H1 (cell line): ENCODE data around the gene POLDIP2. TPM values are rescaled to one million over a fixed set of nuclear protein-coding genes. Genes with fewer than 3 reads are reported as not detected.

Source experiments
- CTCF ChIA-PET: fragments of 300-600 bp; sonication (Branson Sonifier 250); formaldehyde crosslinking; loops from one replicate; lab custom pipeline; 2021; ENCODE audit not compliant: partially characterized antibody; lab: Charles Lee
- POLR2A ChIA-PET: fragments of 300-600 bp; sonication (Branson Sonifier 250); formaldehyde crosslinking; loops from one replicate; lab custom pipeline; 2021; ENCODE audit warnings: inconsistent platforms; ENCODE audit not compliant: partially characterized antibody; lab: Charles Lee
- DNase-seq, 2 experiments: peaks; one replicate each; pipeline versions ENCODE4 v3.0.0 to v3.0.0-alpha.2; 2010 to 2022; ENCODE audit warnings: low spot score in 2 of 2, low read depth in 1 of 2, mixed read lengths in 1 of 2
- FAIRE-seq: peaks from 2 replicates; lab custom pipeline; 2011; peaks lifted over from hg19 to GRCh38; lab: Jason Lieb, UNC
- H2AFZ ChIP-seq: 2 replicates; pipeline ENCODE4 v1.8.1; 2012; ENCODE audit warnings: low read length, inconsistent platforms
- H2AK5ac ChIP-seq: 2 replicates; pipeline ENCODE4 v1.6.1; 2013; ENCODE audit warnings: low read depth, low read length
- H2BK120ac ChIP-seq: replicated peaks from 2 replicates; pipeline ENCODE3; 2013; ENCODE audit warnings: low read depth, low read length, inconsistent platforms
- H2BK12ac ChIP-seq: 2 replicates; pipeline ENCODE4 v1.6.1; 2013; ENCODE audit warnings: low read depth, low read length
- H2BK15ac ChIP-seq: 2 replicates; pipeline ENCODE4 v1.6.1; 2013; ENCODE audit warnings: low read length
- H2BK20ac ChIP-seq: 2 replicates; pipeline ENCODE4 v1.6.1; 2013; ENCODE audit warnings: low read length
- H2BK5ac ChIP-seq: 2 replicates; pipeline ENCODE4 v1.6.1; 2013; ENCODE audit warnings: low read depth, low read length
- H3K14ac ChIP-seq: 2 replicates; pipeline ENCODE4 v1.6.1; 2013; ENCODE audit warnings: inconsistent platforms; ENCODE audit not compliant: insufficient read length
- H3K18ac ChIP-seq: 2 replicates; pipeline ENCODE4 v1.6.1; 2013; ENCODE audit warnings: low read length; ENCODE audit errors: extremely low read depth
- H3K23ac ChIP-seq: 2 replicates; pipeline ENCODE4 v1.6.1; 2013; ENCODE audit warnings: inconsistent platforms; ENCODE audit not compliant: insufficient read length
- H3K23me2 ChIP-seq: 2 replicates; pipeline ENCODE4 v1.6.1; 2013; ENCODE audit warnings: low read depth, low read length
- H3K27ac ChIP-seq: 2 replicates; pipeline ENCODE4 v1.6.1; 2011; ENCODE audit warnings: low read depth, low read length, inconsistent platforms
- H3K27me3 ChIP-seq, 4 experiments: replicated peaks in 1 of 4; 1 replicate in 1 of 4; 2 replicates in 3 of 4; pipeline versions ENCODE4 v1.6.1 to v1.8.1; 2011 to 2013; ENCODE audit warnings: low read length in 3 of 4, mild to moderate bottlenecking in 3 of 4, inconsistent platforms in 2 of 4, mixed read lengths in 2 of 4, moderate library complexity in 1 of 4; ENCODE audit not compliant: control insufficient read depth in 3 of 4, insufficient read depth in 3 of 4; ENCODE audit errors: extremely low read depth in 1 of 4
- H3K36me3 ChIP-seq, 4 experiments: 2 replicates each; pipeline versions ENCODE4 v1.6.1 to v1.8.1; 2011 to 2013; ENCODE audit warnings: mild to moderate bottlenecking in 4 of 4, low read length in 3 of 4, moderate library complexity in 2 of 4, control low read depth in 1 of 4, inconsistent platforms in 1 of 4; ENCODE audit not compliant: insufficient read depth in 4 of 4, control insufficient read depth in 2 of 4
- H3K4ac ChIP-seq: replicated peaks from 2 replicates; pipeline ENCODE3; 2013; ENCODE audit warnings: low read length, low read depth, mixed read lengths, inconsistent platforms; ENCODE audit not compliant: insufficient read length
- H3K4me1 ChIP-seq, 4 experiments: replicated peaks in 1 of 4; 1 replicate in 1 of 4; 2 replicates in 3 of 4; pipeline versions ENCODE4 v1.6.1 to v1.8.1; 2011 to 2013; ENCODE audit warnings: low read length in 3 of 4, inconsistent platforms in 2 of 4, mixed read lengths in 1 of 4; ENCODE audit not compliant: insufficient read depth in 4 of 4, control insufficient read depth in 3 of 4
- H3K4me2 ChIP-seq, 2 experiments: 2 replicates each; pipeline versions ENCODE4 v1.6.1 to v1.8.1; 2011 to 2013; ENCODE audit warnings: low read depth in 2 of 2, low read length in 2 of 2, control low read depth in 1 of 2, inconsistent platforms in 1 of 2, mild to moderate bottlenecking in 1 of 2; ENCODE audit not compliant: insufficient read depth in 1 of 2
- H3K4me3 ChIP-seq, 4 experiments: fragments of 200-600, 300-600 bp in 1 of 4; sonication (generic), shearing (Covaris generic), sonication (Bioruptor Twin) in 1 of 4; 2 replicates each; pipeline versions ENCODE4 v1.5.1 to v1.8.1; 2011 to 2016; ENCODE audit warnings: low read length in 4 of 4, low read depth in 3 of 4, control low read depth in 2 of 4, inconsistent platforms in 2 of 4, mild to moderate bottlenecking in 2 of 4, mixed read lengths in 1 of 4, moderate library complexity in 1 of 4; ENCODE audit not compliant: insufficient read depth in 2 of 4; ENCODE audit errors: extremely low read depth in 1 of 4
- H3K56ac ChIP-seq: replicated peaks from 2 replicates; pipeline ENCODE3; 2013; ENCODE audit warnings: low read depth, mild to moderate bottlenecking, mixed read lengths, low read length, inconsistent platforms; ENCODE audit not compliant: insufficient read length
- H3K79me1 ChIP-seq: 2 replicates; pipeline ENCODE4 v1.6.1; 2013; ENCODE audit warnings: low read depth, low read length, control low read depth
- H3K79me2 ChIP-seq, 2 experiments: 2 replicates each; pipeline versions ENCODE4 v1.6.1 to v1.8.1; 2012 to 2013; ENCODE audit warnings: low read length in 2 of 2, mild to moderate bottlenecking in 2 of 2, inconsistent platforms in 1 of 2; ENCODE audit not compliant: insufficient read depth in 2 of 2, control insufficient read depth in 1 of 2
- H3K9ac ChIP-seq, 4 experiments: replicated peaks in 1 of 4; 1 replicate in 1 of 4; 2 replicates in 3 of 4; pipeline versions ENCODE4 v1.6.1 to v1.8.1; 2011 to 2013; ENCODE audit warnings: low read depth in 3 of 4, low read length in 3 of 4, control low read depth in 2 of 4, mild to moderate bottlenecking in 2 of 4, moderate library complexity in 2 of 4, inconsistent platforms in 1 of 4; ENCODE audit errors: extremely low read depth in 1 of 4
- H3K9me3 ChIP-seq, 2 experiments: 2 replicates each; pipeline versions ENCODE4 v1.6.1 to v1.8.1; 2012 to 2013; ENCODE audit warnings: mild to moderate bottlenecking in 2 of 2, moderate library complexity in 2 of 2, control low read depth in 1 of 2, inconsistent platforms in 1 of 2, low read depth in 1 of 2, low read length in 1 of 2, mixed read lengths in 1 of 2; ENCODE audit not compliant: insufficient read depth in 2 of 2
- H4K20me1 ChIP-seq, 2 experiments: replicated peaks in 1 of 2; 2 replicates each; pipeline versions ENCODE3 to v1.8.1; 2011 to 2013; ENCODE audit warnings: inconsistent platforms in 2 of 2, low read length in 2 of 2, mild to moderate bottlenecking in 1 of 2; ENCODE audit not compliant: insufficient read depth in 2 of 2, control insufficient read depth in 1 of 2
- H4K5ac ChIP-seq: 2 replicates; pipeline ENCODE4 v1.6.1; 2013; ENCODE audit warnings: low read length, low read depth, mixed read lengths, inconsistent platforms; ENCODE audit not compliant: insufficient read length
- H4K8ac ChIP-seq: 2 replicates; pipeline ENCODE4 v1.8.0; 2013; ENCODE audit warnings: mild to moderate bottlenecking, moderate library complexity, low read length, inconsistent platforms; ENCODE audit not compliant: insufficient read depth; ENCODE audit errors: extremely low read depth
- H4K91ac ChIP-seq: replicated peaks from 2 replicates; pipeline ENCODE3; 2013; ENCODE audit warnings: low read length, mixed read lengths, inconsistent platforms; ENCODE audit not compliant: insufficient read length
- CEBPB ChIP-seq: IDR thresholded peaks from 2 replicates; pipeline ENCODE4 v1.6.1; 2012; ENCODE audit warnings: low read depth, low read length
- HDAC2 ChIP-seq, 2 experiments: fragments of 300-600 bp in 1 of 2; sonication (generic) in 1 of 2; IDR thresholded peaks; 2 replicates each; pipeline ENCODE4 v1.6.1; 2011 to 2012; ENCODE audit warnings: low read depth in 2 of 2, low read length in 2 of 2, mild to moderate bottlenecking in 2 of 2, moderate library complexity in 2 of 2, borderline replicate concordance in 1 of 2, inconsistent platforms in 1 of 2
- HDAC6 ChIP-seq: IDR thresholded peaks from one replicate; pipeline ENCODE4 v1.7.1; 2012; ENCODE audit warnings: low read depth, mild to moderate bottlenecking, inconsistent platforms, low read length, moderate library complexity
- KDM4A ChIP-seq: IDR thresholded peaks from one replicate; pipeline ENCODE4 v1.7.1; 2012; ENCODE audit warnings: low read depth, mild to moderate bottlenecking, moderate library complexity, low read length, inconsistent platforms; ENCODE audit not compliant: severe bottlenecking
- RBBP5 ChIP-seq: IDR thresholded peaks from 2 replicates; pipeline ENCODE4 v1.7.1; 2012; ENCODE audit warnings: low read depth, mild to moderate bottlenecking, inconsistent platforms, low read length, moderate library complexity, borderline replicate concordance
- SIX5 ChIP-seq: IDR thresholded peaks from 2 replicates; pipeline ENCODE4 v1.6.1; 2011; ENCODE audit warnings: mild to moderate bottlenecking, low read depth, low read length
- TAF1 ChIP-seq: IDR thresholded peaks from 2 replicates; pipeline ENCODE4 v1.6.1; 2011; ENCODE audit warnings: mild to moderate bottlenecking, low read depth, low read length
- TBP ChIP-seq: IDR thresholded peaks from 2 replicates; pipeline ENCODE4 v1.6.1; 2011; ENCODE audit warnings: low read depth, low read length, improper control_type of control experiment
- WGBS, 2 experiments: shearing (Covaris generic) in 1 of 2; methylation state at CpG; one replicate each; pipeline versions ENCODE4 v1.1.6 to v1.1.7; 2013 to 2015; ENCODE audit warnings: low lambda C conversion rate in 2 of 2, mixed read lengths in 2 of 2, inconsistent platforms in 1 of 2, low coverage in 1 of 2, missing lambda C conversion rate in 1 of 2; ENCODE audit not compliant: insufficient replicate concordance in 2 of 2, insufficient coverage in 1 of 2, insufficient read length in 1 of 2; ENCODE audit errors: extremely low coverage in 1 of 2, missing lambda C conversion rate in 1 of 2; 5-methylcytosine and 5-hydroxymethylcytosine counted together
- polyA plus RNA-seq, 7 experiments: library from polyadenylated mRNA; depleted of rRNA in 3 of 7; stranded (reverse) in 5 of 7; unstranded in 2 of 7; fragments of >200 nt in 5 of 7; fragments of 200-250 nt in 2 of 7; gene quantifications; 1 replicate in 5 of 7; 2 replicates in 1 of 7; 4 replicates in 1 of 7; pipeline versions ENCODE4 v1.2.1 to v1.2.3, GENCODE V29; 2011 to 2013; ENCODE audit warnings: missing spikeins in 2 of 7, mixed read lengths in 2 of 7
- total RNA-seq: library from RNA; stranded (reverse); fragmentation: NEBNext Ultra II Directional; extraction: Animal tissue kit (Norgen Biotek cat#: 25700); gene quantifications from 2 replicates; pipeline ENCODE4 v1.2.1, GENCODE V29; 2021

Gene POLDIP2
- total and polyA plus RNA-seq, 2 of the 8 experiments (the other 6 are each of a cell fraction or from before 2014, with no cell fraction given): 74.0 to 76.1 TPM

GRCh38 chr17:28342313-28342712, 15.0 kb downstream of the POLDIP2 start:
- Histone ChIP-seq H3K4ac (no peak overlapping the region), H3K23ac (no peak overlapping the region), H2AK5ac (no peak overlapping the region), H3K4me3 (no peak overlapping the region), H3K36me3 (peaks cover 10 to 30% (median 21%) of the 10 kb centered on the region in 4 experiments), H2BK12ac (no peak overlapping the region), H3K4me1 (peaks cover 0 to 3% (median 0%) of the 10 kb centered on the region in 4 experiments; a peak in 3 of 7 replicates), H3K27ac (no peak overlapping the region), H3K56ac (no peak overlapping the region), H2AFZ (no peak overlapping the region), H2BK120ac (no peak overlapping the region), H3K9ac (no peak overlapping the region), H3K23me2 (no peaks in the 10 kb centered on the region), H3K79me2 (peaks cover 0 to 1% of the 10 kb centered on the region in 2 experiments; a peak in 2 of 4 replicates), H4K5ac (no peak overlapping the region), H3K14ac (no peak overlapping the region), H3K18ac (no peak overlapping the region), H2BK15ac (no peak overlapping the region), H3K4me2 (no peak overlapping the region), H2BK5ac (no peak overlapping the region), H4K8ac (no peak overlapping the region), H3K79me1 (peaks cover 5% of the 10 kb centered on the region), H4K20me1 (peaks cover 9 to 12% of the 10 kb centered on the region in 2 experiments), H3K27me3 (no peaks in the 10 kb centered on the region), H2BK20ac (no peak overlapping the region), H3K9me3 (no peaks in the 10 kb centered on the region), H4K91ac (no peak overlapping the region)
- no peak for DNase-seq
- CTCF ChIA-PET: no interaction called here
- no peak for FAIRE-seq
- POLR2A ChIA-PET: interaction anchor here (1.9 to 9.7 kb wide), 2 partner anchors 11 to 14 kb away, joined by 4 to 92 read pairs; partner anchors contain the start of gene POLDIP2
- WGBS, 2 experiments: 95% methylated on average over 14 of the region's 14 CpGs; no CpG with 5 or more reads in 1 of the 2 experiments
- TF ChIP-seq HDAC6 (no peak), TBP (no peak), TAF1 (no peak), HDAC2 (IDR thresholded peaks at IDR 0.05; ENCODE audit: borderline replicate concordance in 1 of 2, low read depth in 2 of 2, low read length in 2 of 2) (no peak), KDM4A (no peak), CEBPB (no peak), SIX5 (no peak), RBBP5 (no peak)
